GM12891 (cell line): ENCODE measurements around the gene LRPPRC.

Source experiments
- PAX5 ChIP-seq: IDR thresholded peaks from 2 replicates; pipeline ENCODE4 v1.6.1; 2011; ENCODE audit warnings: low read length, moderate library complexity, mild to moderate bottlenecking; ENCODE audit not compliant: insufficient read depth, severe bottlenecking
- POLR2A ChIP-seq: IDR thresholded peaks from 2 replicates; pipeline ENCODE4 v1.6.1; 2011; ENCODE audit warnings: low read depth, low read length, control low read depth
- POLR2AphosphoS5 ChIP-seq: IDR thresholded peaks from 2 replicates; pipeline ENCODE4 v1.6.1; 2011; ENCODE audit warnings: low read depth, low read length, control low read depth
- SPI1 ChIP-seq: IDR thresholded peaks from 2 replicates; pipeline ENCODE4 v1.6.1; 2011; ENCODE audit warnings: low read depth, low read length, control low read depth
- TAF1 ChIP-seq: IDR thresholded peaks from 2 replicates; pipeline ENCODE4 v1.6.1; 2011; ENCODE audit warnings: low read depth, low read length, control low read depth

GRCh38 chr2:43993437-43993836 is 2.4 kb downstream of the LRPPRC start:
- TF ChIP-seq POLR2AphosphoS5 = no peak
- TF ChIP-seq POLR2A = no peak
- no peak for TF ChIP-seq TAF1
- TF ChIP-seq SPI1 = no peak
- no peak for TF ChIP-seq PAX5
